H1 (cell line): Measurements from ENCODE around the gene NUBP1. TPM values are rescaled to one million over a fixed set of nuclear protein-coding genes. Genes with fewer than 3 reads are reported as not detected.

Source experiments
- CTCF ChIA-PET: fragments of 300-600 bp; sonication (Branson Sonifier 250); formaldehyde crosslinking; loops from one replicate; lab custom pipeline; 2021; ENCODE audit not compliant: partially characterized antibody; lab: Charles Lee
- POLR2A ChIA-PET: fragments of 300-600 bp; sonication (Branson Sonifier 250); formaldehyde crosslinking; loops from one replicate; lab custom pipeline; 2021; ENCODE audit warnings: inconsistent platforms; ENCODE audit not compliant: partially characterized antibody; lab: Charles Lee
- DNase-seq, 2 experiments: peaks; one replicate each; pipeline versions ENCODE4 v3.0.0 to v3.0.0-alpha.2; 2010 to 2022; ENCODE audit warnings: low spot score in 2 of 2, low read depth in 1 of 2, mixed read lengths in 1 of 2
- FAIRE-seq: peaks from 2 replicates; lab custom pipeline; 2011; peaks lifted over from hg19 to GRCh38; lab: Jason Lieb, UNC
- H2AFZ ChIP-seq: 2 replicates; pipeline ENCODE4 v1.8.1; 2012; ENCODE audit warnings: low read length, inconsistent platforms
- H2AK5ac ChIP-seq: 2 replicates; pipeline ENCODE4 v1.6.1; 2013; ENCODE audit warnings: low read depth, low read length
- H2BK120ac ChIP-seq: replicated peaks from 2 replicates; pipeline ENCODE3; 2013; ENCODE audit warnings: low read depth, low read length, inconsistent platforms
- H2BK12ac ChIP-seq: 2 replicates; pipeline ENCODE4 v1.6.1; 2013; ENCODE audit warnings: low read depth, low read length
- H2BK15ac ChIP-seq: 2 replicates; pipeline ENCODE4 v1.6.1; 2013; ENCODE audit warnings: low read length
- H2BK20ac ChIP-seq: 2 replicates; pipeline ENCODE4 v1.6.1; 2013; ENCODE audit warnings: low read length
- H2BK5ac ChIP-seq: 2 replicates; pipeline ENCODE4 v1.6.1; 2013; ENCODE audit warnings: low read depth, low read length
- H3K14ac ChIP-seq: 2 replicates; pipeline ENCODE4 v1.6.1; 2013; ENCODE audit warnings: inconsistent platforms; ENCODE audit not compliant: insufficient read length
- H3K18ac ChIP-seq: 2 replicates; pipeline ENCODE4 v1.6.1; 2013; ENCODE audit warnings: low read length; ENCODE audit errors: extremely low read depth
- H3K23ac ChIP-seq: 2 replicates; pipeline ENCODE4 v1.6.1; 2013; ENCODE audit warnings: inconsistent platforms; ENCODE audit not compliant: insufficient read length
- H3K23me2 ChIP-seq: 2 replicates; pipeline ENCODE4 v1.6.1; 2013; ENCODE audit warnings: low read depth, low read length
- H3K27ac ChIP-seq: 2 replicates; pipeline ENCODE4 v1.6.1; 2011; ENCODE audit warnings: low read depth, low read length, inconsistent platforms
- H3K27me3 ChIP-seq, 4 experiments: replicated peaks in 1 of 4; 1 replicate in 1 of 4; 2 replicates in 3 of 4; pipeline versions ENCODE4 v1.6.1 to v1.8.1; 2011 to 2013; ENCODE audit warnings: low read length in 3 of 4, mild to moderate bottlenecking in 3 of 4, inconsistent platforms in 2 of 4, mixed read lengths in 2 of 4, moderate library complexity in 1 of 4; ENCODE audit not compliant: control insufficient read depth in 3 of 4, insufficient read depth in 3 of 4; ENCODE audit errors: extremely low read depth in 1 of 4
- H3K36me3 ChIP-seq, 4 experiments: 2 replicates each; pipeline versions ENCODE4 v1.6.1 to v1.8.1; 2011 to 2013; ENCODE audit warnings: mild to moderate bottlenecking in 4 of 4, low read length in 3 of 4, moderate library complexity in 2 of 4, control low read depth in 1 of 4, inconsistent platforms in 1 of 4; ENCODE audit not compliant: insufficient read depth in 4 of 4, control insufficient read depth in 2 of 4
- H3K4ac ChIP-seq: replicated peaks from 2 replicates; pipeline ENCODE3; 2013; ENCODE audit warnings: low read length, low read depth, mixed read lengths, inconsistent platforms; ENCODE audit not compliant: insufficient read length
- H3K4me1 ChIP-seq, 4 experiments: replicated peaks in 1 of 4; 1 replicate in 1 of 4; 2 replicates in 3 of 4; pipeline versions ENCODE4 v1.6.1 to v1.8.1; 2011 to 2013; ENCODE audit warnings: low read length in 3 of 4, inconsistent platforms in 2 of 4, mixed read lengths in 1 of 4; ENCODE audit not compliant: insufficient read depth in 4 of 4, control insufficient read depth in 3 of 4
- H3K4me2 ChIP-seq, 2 experiments: 2 replicates each; pipeline versions ENCODE4 v1.6.1 to v1.8.1; 2011 to 2013; ENCODE audit warnings: low read depth in 2 of 2, low read length in 2 of 2, control low read depth in 1 of 2, inconsistent platforms in 1 of 2, mild to moderate bottlenecking in 1 of 2; ENCODE audit not compliant: insufficient read depth in 1 of 2
- H3K4me3 ChIP-seq, 4 experiments: fragments of 200-600, 300-600 bp in 1 of 4; sonication (generic), shearing (Covaris generic), sonication (Bioruptor Twin) in 1 of 4; 2 replicates each; pipeline versions ENCODE4 v1.5.1 to v1.8.1; 2011 to 2016; ENCODE audit warnings: low read length in 4 of 4, low read depth in 3 of 4, control low read depth in 2 of 4, inconsistent platforms in 2 of 4, mild to moderate bottlenecking in 2 of 4, mixed read lengths in 1 of 4, moderate library complexity in 1 of 4; ENCODE audit not compliant: insufficient read depth in 2 of 4; ENCODE audit errors: extremely low read depth in 1 of 4
- H3K56ac ChIP-seq: replicated peaks from 2 replicates; pipeline ENCODE3; 2013; ENCODE audit warnings: low read depth, mild to moderate bottlenecking, mixed read lengths, low read length, inconsistent platforms; ENCODE audit not compliant: insufficient read length
- H3K79me1 ChIP-seq: 2 replicates; pipeline ENCODE4 v1.6.1; 2013; ENCODE audit warnings: low read depth, low read length, control low read depth
- H3K79me2 ChIP-seq, 2 experiments: 2 replicates each; pipeline versions ENCODE4 v1.6.1 to v1.8.1; 2012 to 2013; ENCODE audit warnings: low read length in 2 of 2, mild to moderate bottlenecking in 2 of 2, inconsistent platforms in 1 of 2; ENCODE audit not compliant: insufficient read depth in 2 of 2, control insufficient read depth in 1 of 2
- H3K9ac ChIP-seq, 4 experiments: replicated peaks in 1 of 4; 1 replicate in 1 of 4; 2 replicates in 3 of 4; pipeline versions ENCODE4 v1.6.1 to v1.8.1; 2011 to 2013; ENCODE audit warnings: low read depth in 3 of 4, low read length in 3 of 4, control low read depth in 2 of 4, mild to moderate bottlenecking in 2 of 4, moderate library complexity in 2 of 4, inconsistent platforms in 1 of 4; ENCODE audit errors: extremely low read depth in 1 of 4
- H3K9me3 ChIP-seq, 2 experiments: 2 replicates each; pipeline versions ENCODE4 v1.6.1 to v1.8.1; 2012 to 2013; ENCODE audit warnings: mild to moderate bottlenecking in 2 of 2, moderate library complexity in 2 of 2, control low read depth in 1 of 2, inconsistent platforms in 1 of 2, low read depth in 1 of 2, low read length in 1 of 2, mixed read lengths in 1 of 2; ENCODE audit not compliant: insufficient read depth in 2 of 2
- H4K20me1 ChIP-seq, 2 experiments: replicated peaks in 1 of 2; 2 replicates each; pipeline versions ENCODE3 to v1.8.1; 2011 to 2013; ENCODE audit warnings: inconsistent platforms in 2 of 2, low read length in 2 of 2, mild to moderate bottlenecking in 1 of 2; ENCODE audit not compliant: insufficient read depth in 2 of 2, control insufficient read depth in 1 of 2
- H4K5ac ChIP-seq: 2 replicates; pipeline ENCODE4 v1.6.1; 2013; ENCODE audit warnings: low read length, low read depth, mixed read lengths, inconsistent platforms; ENCODE audit not compliant: insufficient read length
- H4K8ac ChIP-seq: 2 replicates; pipeline ENCODE4 v1.8.0; 2013; ENCODE audit warnings: mild to moderate bottlenecking, moderate library complexity, low read length, inconsistent platforms; ENCODE audit not compliant: insufficient read depth; ENCODE audit errors: extremely low read depth
- H4K91ac ChIP-seq: replicated peaks from 2 replicates; pipeline ENCODE3; 2013; ENCODE audit warnings: low read length, mixed read lengths, inconsistent platforms; ENCODE audit not compliant: insufficient read length
- ATF3 ChIP-seq: IDR thresholded peaks from 2 replicates; pipeline ENCODE4 v1.6.1; 2011; ENCODE audit warnings: low read depth, mild to moderate bottlenecking, low read length; ENCODE audit not compliant: insufficient read depth
- CTBP2 ChIP-seq: IDR thresholded peaks from 2 replicates; pipeline ENCODE4 v1.7.0; 2011; ENCODE audit warnings: borderline replicate concordance, mild to moderate bottlenecking, moderate library complexity, mixed read lengths, low read length; ENCODE audit not compliant: insufficient read depth, insufficient read length
- CTCF ChIP-seq, 3 experiments: IDR thresholded peaks; 1 replicate in 2 of 3; 2 replicates in 1 of 3; pipeline versions ENCODE4 v1.5.1 to v1.6.1; 2011; ENCODE audit warnings: low read length in 3 of 3, mild to moderate bottlenecking in 3 of 3, inconsistent platforms in 2 of 3, low read depth in 1 of 3, moderate library complexity in 1 of 3; ENCODE audit not compliant: insufficient read depth in 1 of 3; ENCODE audit errors: control extremely low read depth in 1 of 3
- JUN ChIP-seq: IDR thresholded peaks from 2 replicates; pipeline ENCODE4 v1.6.1; 2011; ENCODE audit warnings: low read depth, mild to moderate bottlenecking, improper control_type of control experiment, low read length
- NANOG ChIP-seq: IDR thresholded peaks from 2 replicates; pipeline ENCODE4 v1.6.1; 2011; ENCODE audit warnings: low read length, low read depth, mild to moderate bottlenecking, inconsistent platforms; ENCODE audit not compliant: insufficient read depth, poor library complexity, severe bottlenecking
- RXRA ChIP-seq: IDR thresholded peaks from 2 replicates; pipeline ENCODE4 v1.6.1; 2011; ENCODE audit warnings: low read depth, mild to moderate bottlenecking, low read length, moderate library complexity; ENCODE audit not compliant: insufficient read depth
- SIX5 ChIP-seq: IDR thresholded peaks from 2 replicates; pipeline ENCODE4 v1.6.1; 2011; ENCODE audit warnings: mild to moderate bottlenecking, low read depth, low read length
- SP1 ChIP-seq: IDR thresholded peaks from 2 replicates; pipeline ENCODE4 v1.6.1; 2011; ENCODE audit warnings: low read depth, low read length
- TAF7 ChIP-seq: optimal IDR thresholded peaks from 2 replicates; pipeline ENCODE3; 2011; ENCODE audit warnings: low read depth, mild to moderate bottlenecking, inconsistent platforms, low read length, moderate library complexity, borderline replicate concordance
- WGBS, 2 experiments: shearing (Covaris generic) in 1 of 2; methylation state at CpG; one replicate each; pipeline versions ENCODE4 v1.1.6 to v1.1.7; 2013 to 2015; ENCODE audit warnings: low lambda C conversion rate in 2 of 2, mixed read lengths in 2 of 2, inconsistent platforms in 1 of 2, low coverage in 1 of 2, missing lambda C conversion rate in 1 of 2; ENCODE audit not compliant: insufficient replicate concordance in 2 of 2, insufficient coverage in 1 of 2, insufficient read length in 1 of 2; ENCODE audit errors: extremely low coverage in 1 of 2, missing lambda C conversion rate in 1 of 2; 5-methylcytosine and 5-hydroxymethylcytosine counted together
- polyA plus RNA-seq, 7 experiments: library from polyadenylated mRNA; depleted of rRNA in 3 of 7; stranded (reverse) in 5 of 7; unstranded in 2 of 7; fragments of >200 nt in 5 of 7; fragments of 200-250 nt in 2 of 7; gene quantifications; 1 replicate in 5 of 7; 2 replicates in 1 of 7; 4 replicates in 1 of 7; pipeline versions ENCODE4 v1.2.1 to v1.2.3, GENCODE V29; 2011 to 2013; ENCODE audit warnings: missing spikeins in 2 of 7, mixed read lengths in 2 of 7
- total RNA-seq: library from RNA; stranded (reverse); fragmentation: NEBNext Ultra II Directional; extraction: Animal tissue kit (Norgen Biotek cat#: 25700); gene quantifications from 2 replicates; pipeline ENCODE4 v1.2.1, GENCODE V29; 2021

NUBP1 gene
- total and polyA plus RNA-seq, 2 of the 8 experiments (the other 6 are each of a cell fraction or from before 2014, with no cell fraction given) = 28.2 to 32.2 TPM

- Histone ChIP-seq H2AK5ac (no peak overlapping the region), H2BK20ac (no peak overlapping the region), H2BK5ac (no peak overlapping the region), H4K8ac (no peak overlapping the region), H3K4me3 (no peak overlapping the region), H3K27me3 (no peaks in the 10 kb centered on the region; a peak in 2 of 7 replicates), H3K79me1 (no peaks in the 10 kb centered on the region; the same call in 1 of the 2 replicates), H2BK12ac (no peak overlapping the region), H3K4ac (no peak overlapping the region), H3K79me2 (no peaks in the 10 kb centered on the region), H3K4me2 (no peak overlapping the region), H4K91ac (no peak overlapping the region), H3K23ac (no peak overlapping the region), H2AFZ (no peak overlapping the region), H3K14ac (no peak overlapping the region), H2BK15ac (no peak overlapping the region), H3K9me3 (no peaks in the 10 kb centered on the region), H4K20me1 (no peaks in the 10 kb centered on the region), H3K4me1 (no peaks in the 10 kb centered on the region), H3K56ac (no peak overlapping the region), H2BK120ac (no peak overlapping the region), H3K9ac (no peak overlapping the region), H3K36me3 (no peaks in the 10 kb centered on the region; a peak in 1 of 8 replicates), H3K27ac (no peak overlapping the region), H4K5ac (no peak overlapping the region), H3K23me2 (no peaks in the 10 kb centered on the region; the same call in 1 of the 2 replicates), H3K18ac (no peak overlapping the region)
- no peak for FAIRE-seq
- WGBS, 2 experiments = 83% methylated on average over 6 of the region's 6 CpGs; no CpG with 5 or more reads in 1 of the 2 experiments
- ChIA-PET POLR2A (no interaction called here), CTCF (no interaction called here)
- DNase-seq = no peak
- TF ChIP-seq ATF3 = no peak
- TF ChIP-seq NANOG = no peak
- no peak for TF ChIP-seq JUN
- TF ChIP-seq SIX5 = no peak
- TF ChIP-seq CTBP2 = no peak
- no peak for TF ChIP-seq RXRA
- no peak for TF ChIP-seq TAF7
- TF ChIP-seq SP1 = no peak
- no peak for TF ChIP-seq CTCF (IDR thresholded peaks at IDR 0.05; ENCODE audit: control extremely low read depth in 1 of 3, insufficient read depth in 1 of 3, low read depth in 1 of 3, low read length in 3 of 3)
These were observed 68.9 kb downstream of the NUBP1 start for GRCh38 chr16:10812312-10813098.
